GM20431 (cell line): ENCODE data around the gene UBXN10.

Experiments used
- in situ Hi-C: fragments of 300-500 bp; cut with MseI, MboI; formaldehyde crosslinking; loops from one replicate; pipeline ENCODE4 v1.15.0; 2020; ENCODE audit warnings: low sequenced_read_pairs; ENCODE audit not compliant: unreplicated experiment

The UBXN10 gene, protein sequence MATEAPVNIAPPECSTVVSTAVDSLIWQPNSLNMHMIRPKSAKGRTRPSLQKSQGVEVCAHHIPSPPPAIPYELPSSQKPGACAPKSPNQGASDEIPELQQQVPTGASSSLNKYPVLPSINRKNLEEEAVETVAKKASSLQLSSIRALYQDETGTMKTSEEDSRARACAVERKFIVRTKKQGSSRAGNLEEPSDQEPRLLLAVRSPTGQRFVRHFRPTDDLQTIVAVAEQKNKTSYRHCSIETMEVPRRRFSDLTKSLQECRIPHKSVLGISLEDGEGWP

GRCh38 chr1:20185834-20186782, at the start of gene UBXN10, which contains the start of gene PLA2G2C:
Gene UBXN10 (plus strand): TSS chr1:20186096. CDS start chr1:20190562, 4,466 bp downstream.
Gene PLA2G2C (minus strand): TSS chr1:20186518. CDS start chr1:20177363, 9,155 bp downstream.
- in situ Hi-C loops: no loop called here

- in situ Hi-C loops: no loop called here
These were observed 49.6 kb upstream of the UBXN10 start for GRCh38 chr1:20136249-20136648.

GRCh38 chr1:20137055-20137454, 48.8 kb upstream of the UBXN10 start:
- in situ Hi-C loops: no loop called here

GRCh38 chr1:20137604-20138003, 48.3 kb upstream of the UBXN10 start:
- in situ Hi-C loops: no loop called here

DNA sequence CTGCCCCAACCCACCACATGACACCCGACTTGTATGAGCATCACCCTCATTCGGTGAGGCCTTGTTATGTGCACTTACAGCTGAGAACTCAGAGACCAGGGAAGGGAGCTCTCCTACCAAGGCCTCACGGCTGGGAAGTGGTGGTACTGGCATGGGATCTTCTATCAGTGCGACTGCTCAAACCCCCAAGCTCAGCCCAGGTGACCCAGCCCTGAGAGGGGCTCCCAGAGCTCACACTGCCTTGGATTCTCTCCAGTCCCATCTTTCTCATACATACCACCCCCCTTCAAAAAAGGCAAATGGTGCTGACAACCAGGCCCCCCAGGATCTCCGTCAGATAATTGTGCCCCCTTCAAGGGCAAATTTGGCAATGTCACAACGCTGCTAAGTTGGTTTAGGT, 47.5 kb upstream of the UBXN10 start:
- in situ Hi-C loops: no loop called here

- in situ Hi-C loops: no loop called here
These were observed 46.8 kb upstream of the UBXN10 start, which contains the start of gene PLA2G2F for GRCh38 chr1:20138961-20139550. Gene PLA2G2F (plus strand): TSS chr1:20139323. CDS start chr1:20139428, 105 bp downstream.

DNA sequence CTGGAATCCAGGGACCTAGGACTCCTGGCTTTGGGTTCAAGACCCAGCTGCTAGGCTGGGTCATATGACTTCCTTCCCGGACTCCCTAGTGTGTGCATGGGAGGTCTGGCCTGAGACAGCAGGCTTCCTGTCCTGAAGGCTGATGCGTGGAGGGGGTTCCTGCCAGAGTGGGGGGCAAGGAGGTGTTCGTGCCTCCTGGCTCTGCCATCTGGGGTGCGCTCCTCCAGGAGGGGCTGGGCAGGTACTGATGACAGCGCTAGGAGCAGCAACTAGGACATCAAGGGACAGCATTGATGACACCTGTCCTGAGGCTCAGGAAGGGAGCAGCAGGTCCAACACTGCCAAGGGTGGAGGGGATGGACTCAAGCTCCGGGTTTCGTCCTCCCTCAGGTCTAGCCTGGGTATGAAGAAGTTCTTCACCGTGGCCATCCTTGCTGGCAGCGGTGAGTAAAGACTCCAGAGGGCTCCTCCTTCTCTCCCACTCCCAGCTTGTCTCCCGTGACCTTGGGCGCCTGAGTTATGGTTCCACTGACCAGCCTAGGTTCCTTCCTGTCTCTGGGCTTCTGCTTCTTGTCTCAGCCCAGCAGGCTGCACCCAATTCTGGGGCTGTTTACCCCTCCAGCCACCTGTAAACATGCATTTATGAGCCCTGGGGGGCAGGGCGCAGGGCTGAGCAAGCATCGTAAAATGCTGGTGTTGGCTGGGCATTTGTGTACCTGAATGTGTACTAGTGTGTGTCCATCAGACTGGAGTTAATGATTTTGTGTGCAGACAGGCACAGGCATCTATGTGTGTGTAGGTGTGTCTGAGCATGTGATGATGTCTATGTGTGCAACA, 45.9 kb upstream of the UBXN10 start:
- in situ Hi-C loops: no loop called here

- in situ Hi-C loops: no loop called here
These were observed 44.9 kb upstream of the UBXN10 start for GRCh38 chr1:20141001-20141400.

- in situ Hi-C loops: no loop called here
These were observed 44.4 kb upstream of the UBXN10 start for GRCh38 chr1:20141466-20141865.

- in situ Hi-C loops: no loop called here
These were observed 43.7 kb upstream of the UBXN10 start for GRCh38 chr1:20142001-20142710.

GRCh38 chr1:20143318-20143717, 42.6 kb upstream of the UBXN10 start:
- in situ Hi-C loops: no loop called here

- in situ Hi-C loops: no loop called here
These were observed 41.9 kb upstream of the UBXN10 start for GRCh38 chr1:20143734-20144565.

DNA sequence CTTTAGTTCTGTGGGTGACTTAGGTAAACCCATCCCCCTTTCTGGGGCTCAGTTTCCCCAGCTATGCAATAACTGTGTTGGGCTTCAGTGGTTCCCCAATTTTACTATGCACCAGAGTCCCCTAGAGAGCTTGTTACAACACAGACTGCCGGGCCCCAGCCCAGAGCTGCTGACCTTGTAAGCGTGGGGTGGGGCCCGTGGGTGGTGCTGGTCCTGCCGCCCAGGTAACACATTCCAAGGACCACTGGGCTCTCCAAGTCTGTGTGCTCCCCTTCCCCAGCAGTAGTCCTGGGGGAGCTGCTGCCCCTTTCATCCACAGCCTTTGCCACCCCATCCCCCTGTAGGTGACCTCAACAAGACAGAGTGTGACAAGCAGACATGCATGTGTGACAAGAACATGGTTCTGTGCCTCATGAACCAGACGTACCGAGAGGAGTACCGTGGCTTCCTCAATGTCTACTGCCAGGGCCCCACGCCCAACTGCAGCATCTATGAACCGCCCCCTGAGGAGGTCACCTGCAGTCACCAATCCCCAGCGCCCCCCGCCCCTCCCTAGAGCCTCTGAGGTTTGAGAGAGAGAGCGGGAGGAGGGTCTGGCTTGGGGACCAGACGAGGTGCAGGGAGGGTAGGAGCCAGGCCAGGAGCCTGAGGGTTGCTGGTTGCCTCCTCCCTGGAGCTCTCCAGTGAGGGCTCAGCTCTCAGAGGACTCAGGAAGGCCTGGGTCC, 37.9 kb upstream of the UBXN10 start:
- in situ Hi-C loops: no loop called here

- in situ Hi-C loops: no loop called here
These were observed 37.1 kb upstream of the UBXN10 start for GRCh38 chr1:20148571-20149500.

GRCh38 chr1:20149601-20150325, 36.1 kb upstream of the UBXN10 start:
- in situ Hi-C loops: loop anchor here (10.0 kb wide), 2 partner anchors 45 to 235 kb away; no protein-coding TSS in a partner anchor

DNA sequence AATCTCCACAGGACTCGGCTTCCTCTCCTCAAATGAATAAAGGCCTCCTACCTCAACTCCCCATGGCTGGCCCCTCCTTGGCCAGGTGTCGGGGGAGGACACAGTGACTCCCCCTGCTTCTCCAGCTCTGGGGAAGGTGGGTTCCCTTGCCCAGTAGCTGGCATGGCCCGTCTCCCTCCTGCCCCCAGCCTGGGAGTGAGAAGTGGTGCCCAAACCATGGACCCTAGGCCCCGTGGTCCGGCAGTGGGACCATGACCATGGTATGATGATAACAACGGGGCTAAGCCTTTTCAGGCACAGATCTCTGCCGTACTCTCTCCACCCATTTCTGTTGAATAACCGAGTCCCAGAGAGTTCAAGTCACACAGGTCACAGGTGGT, 35.6 kb upstream of the UBXN10 start:
- in situ Hi-C loops: loop anchor here (10.0 kb wide), 2 partner anchors 46 to 236 kb away; no protein-coding TSS in a partner anchor
